PC-9 (cell line): Measurements from ENCODE around the gene TAF9.

Experiments used
- EZH2 ChIP-seq: fragments of 200-600 bp; sonication (generic); IDR thresholded peaks from 2 replicates; pipeline ENCODE4 v1.8.0; 2017; ENCODE audit warnings: antibody characterized with exemption, low read depth
- TF ChIP-seq, protein P1 (sequence below): fragments of 200-600 bp; sonication (generic); conservative IDR thresholded peaks from 2 replicates; pipeline ENCODE4 v1.6.1; 2017; ENCODE audit warnings: mixed run types, antibody characterized with exemption, mild to moderate bottlenecking, moderate library complexity

DNA sequence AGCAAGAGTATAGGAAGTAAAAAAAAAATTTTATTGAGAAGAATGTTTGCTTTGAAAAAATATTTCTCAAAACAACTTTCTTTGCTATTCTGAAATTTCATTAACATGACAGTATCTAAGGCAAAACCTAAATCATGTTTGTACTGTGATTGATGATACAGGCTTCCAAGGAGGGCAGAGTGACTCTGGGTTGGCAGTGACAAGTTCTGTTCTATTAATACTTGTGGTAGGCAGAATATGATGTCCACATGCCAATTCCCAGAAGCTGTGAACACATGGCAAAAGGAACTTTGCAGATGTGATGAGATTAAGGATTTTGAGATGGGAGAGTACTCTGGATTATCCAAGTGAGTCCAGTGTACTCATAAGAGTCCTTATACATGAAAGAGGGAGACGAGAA is 53.3 kb downstream of the TAF9 start:
- TF ChIP-seq, protein P1, sequence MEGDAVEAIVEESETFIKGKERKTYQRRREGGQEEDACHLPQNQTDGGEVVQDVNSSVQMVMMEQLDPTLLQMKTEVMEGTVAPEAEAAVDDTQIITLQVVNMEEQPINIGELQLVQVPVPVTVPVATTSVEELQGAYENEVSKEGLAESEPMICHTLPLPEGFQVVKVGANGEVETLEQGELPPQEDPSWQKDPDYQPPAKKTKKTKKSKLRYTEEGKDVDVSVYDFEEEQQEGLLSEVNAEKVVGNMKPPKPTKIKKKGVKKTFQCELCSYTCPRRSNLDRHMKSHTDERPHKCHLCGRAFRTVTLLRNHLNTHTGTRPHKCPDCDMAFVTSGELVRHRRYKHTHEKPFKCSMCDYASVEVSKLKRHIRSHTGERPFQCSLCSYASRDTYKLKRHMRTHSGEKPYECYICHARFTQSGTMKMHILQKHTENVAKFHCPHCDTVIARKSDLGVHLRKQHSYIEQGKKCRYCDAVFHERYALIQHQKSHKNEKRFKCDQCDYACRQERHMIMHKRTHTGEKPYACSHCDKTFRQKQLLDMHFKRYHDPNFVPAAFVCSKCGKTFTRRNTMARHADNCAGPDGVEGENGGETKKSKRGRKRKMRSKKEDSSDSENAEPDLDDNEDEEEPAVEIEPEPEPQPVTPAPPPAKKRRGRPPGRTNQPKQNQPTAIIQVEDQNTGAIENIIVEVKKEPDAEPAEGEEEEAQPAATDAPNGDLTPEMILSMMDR: no peak
- TF ChIP-seq EZH2: no peak
